ENCODE results near the gene FRAS1. TPM values are rescaled to one million over a fixed set of nuclear protein-coding genes. Genes with fewer than 3 reads are reported as not detected.

Gene FRAS1
- total RNA-seq, 1 experiment from 2014 or later, result 13.1 TPM

DNA sequence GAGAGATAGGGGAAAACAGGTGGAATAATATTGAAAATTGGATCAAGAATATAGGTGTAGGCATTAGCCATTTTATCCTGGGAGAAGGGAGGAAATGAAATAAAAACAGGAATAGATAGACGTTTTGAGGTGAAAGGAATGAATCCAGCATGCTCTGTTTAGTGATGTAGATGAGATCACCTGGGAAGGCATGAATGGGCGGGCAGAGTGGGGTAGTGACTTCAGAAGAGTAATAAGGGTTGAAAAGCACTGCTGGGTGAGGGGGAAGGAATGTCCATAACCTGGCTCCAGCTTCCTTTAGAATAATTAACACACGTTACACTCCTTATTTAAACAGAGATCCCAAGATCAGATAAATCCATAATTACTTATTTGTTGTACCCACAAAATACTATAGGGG lies 303.3 kb downstream of the FRAS1 start:
- ChIA-PET POLR2A (ENCODE audit: unreplicated experiment) (no interaction called here), CTCF (no interaction called here)
- no peak for TF ChIP-seq EZH2 (IDR thresholded peaks at IDR 0.05; ENCODE audit: low read depth)
- TF ChIP-seq, protein P1, sequence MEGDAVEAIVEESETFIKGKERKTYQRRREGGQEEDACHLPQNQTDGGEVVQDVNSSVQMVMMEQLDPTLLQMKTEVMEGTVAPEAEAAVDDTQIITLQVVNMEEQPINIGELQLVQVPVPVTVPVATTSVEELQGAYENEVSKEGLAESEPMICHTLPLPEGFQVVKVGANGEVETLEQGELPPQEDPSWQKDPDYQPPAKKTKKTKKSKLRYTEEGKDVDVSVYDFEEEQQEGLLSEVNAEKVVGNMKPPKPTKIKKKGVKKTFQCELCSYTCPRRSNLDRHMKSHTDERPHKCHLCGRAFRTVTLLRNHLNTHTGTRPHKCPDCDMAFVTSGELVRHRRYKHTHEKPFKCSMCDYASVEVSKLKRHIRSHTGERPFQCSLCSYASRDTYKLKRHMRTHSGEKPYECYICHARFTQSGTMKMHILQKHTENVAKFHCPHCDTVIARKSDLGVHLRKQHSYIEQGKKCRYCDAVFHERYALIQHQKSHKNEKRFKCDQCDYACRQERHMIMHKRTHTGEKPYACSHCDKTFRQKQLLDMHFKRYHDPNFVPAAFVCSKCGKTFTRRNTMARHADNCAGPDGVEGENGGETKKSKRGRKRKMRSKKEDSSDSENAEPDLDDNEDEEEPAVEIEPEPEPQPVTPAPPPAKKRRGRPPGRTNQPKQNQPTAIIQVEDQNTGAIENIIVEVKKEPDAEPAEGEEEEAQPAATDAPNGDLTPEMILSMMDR (conservative IDR thresholded peaks at IDR 0.05), result no peak

DNA sequence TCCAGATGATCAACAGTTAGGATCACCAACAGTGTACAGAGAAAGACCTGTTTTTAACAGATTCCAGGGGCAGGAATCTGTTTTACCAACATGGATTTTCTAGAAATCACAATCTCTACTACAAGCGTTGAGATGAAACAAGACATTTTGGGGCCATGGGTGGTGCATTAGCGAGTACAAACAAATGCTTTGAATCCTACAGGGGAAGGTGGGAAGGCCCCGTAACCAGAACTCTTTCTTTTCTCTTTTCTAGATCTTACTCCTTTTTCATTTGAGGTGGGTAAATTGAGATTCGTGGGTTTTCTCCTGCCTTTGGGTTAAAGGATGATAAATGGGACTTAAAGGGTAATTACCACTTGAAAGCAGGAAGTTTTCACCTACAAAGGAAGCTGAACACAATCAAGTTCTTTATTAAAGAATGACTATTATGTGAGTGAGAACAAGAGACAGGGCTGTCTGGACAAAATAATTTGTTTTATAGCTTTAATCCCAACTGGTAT lies 304.5 kb downstream of the FRAS1 start:
- intact Hi-C loops (cut with micrococcal nuclease; ENCODE audit: unreplicated experiment), result no loop called here
- BruUV-seq (replicated peaks), result no TSS peak
- Histone ChIP-seq H3K4me3 (no peak overlapping the region), H3K9me2 (ENCODE audit: insufficient read depth) (no peaks in the 10 kb centered on the region), H3K79me2 (ENCODE audit: low read depth) (no peaks in the 10 kb centered on the region), H3K27me3 (ENCODE audit: insufficient read depth, low read depth) (no peaks in the 10 kb centered on the region), H3K4me2 (no peak overlapping the region), H4K20me1 (ENCODE audit: insufficient read depth) (no peaks in the 10 kb centered on the region), H3K4me1 (replicated peaks; ENCODE audit: insufficient read depth) (no peaks in the 10 kb centered on the region), H3K36me3 (ENCODE audit: low read depth) (no peaks in the 10 kb centered on the region), H2AFZ (no peak overlapping the region), H3K9me3 (ENCODE audit: insufficient read depth, low read depth) (no peaks in the 10 kb centered on the region), H3K27ac (no peak overlapping the region), H3F3A (ENCODE audit: insufficient read depth, low read depth) (no peaks in the 10 kb centered on the region)
- POLR2A ChIA-PET (ENCODE audit: unreplicated experiment), result no interaction called here
- TF ChIP-seq, protein P1 (conservative IDR thresholded peaks at IDR 0.05), result no peak
- no peak for TF ChIP-seq EZH2 (IDR thresholded peaks at IDR 0.05; ENCODE audit: low read depth)
- no peak for DNase-seq
- CTCF ChIA-PET, result no interaction called here

More for the DNA sequence above, 303.3 kb downstream of the FRAS1 start:
- H3K79me2 ChIP-seq (ENCODE audit: low read depth), result no peaks in the 10 kb centered on the region
- H3K4me3 ChIP-seq, result no peak overlapping the region
- no TSS peak for BruUV-seq (replicated peaks)
- H3K4me1 ChIP-seq (replicated peaks; ENCODE audit: insufficient read depth), result no peaks in the 10 kb centered on the region
- no peaks in the 10 kb centered on the region for H4K20me1 ChIP-seq (ENCODE audit: insufficient read depth)
- H3K27me3 ChIP-seq (ENCODE audit: insufficient read depth, low read depth), result no peaks in the 10 kb centered on the region
- H3K27ac ChIP-seq, result no peak overlapping the region
- H3F3A ChIP-seq (ENCODE audit: insufficient read depth, low read depth), result no peaks in the 10 kb centered on the region
- DNase-seq, result no peak
- H2AFZ ChIP-seq, result no peak overlapping the region
- no peaks in the 10 kb centered on the region for H3K36me3 ChIP-seq (ENCODE audit: low read depth)
- no peaks in the 10 kb centered on the region for H3K9me2 ChIP-seq (ENCODE audit: insufficient read depth)
- no peaks in the 10 kb centered on the region for H3K9me3 ChIP-seq (ENCODE audit: insufficient read depth, low read depth)
- no peak overlapping the region for H3K4me2 ChIP-seq
- intact Hi-C loops (cut with micrococcal nuclease; ENCODE audit: unreplicated experiment), result no loop called here

DNA sequence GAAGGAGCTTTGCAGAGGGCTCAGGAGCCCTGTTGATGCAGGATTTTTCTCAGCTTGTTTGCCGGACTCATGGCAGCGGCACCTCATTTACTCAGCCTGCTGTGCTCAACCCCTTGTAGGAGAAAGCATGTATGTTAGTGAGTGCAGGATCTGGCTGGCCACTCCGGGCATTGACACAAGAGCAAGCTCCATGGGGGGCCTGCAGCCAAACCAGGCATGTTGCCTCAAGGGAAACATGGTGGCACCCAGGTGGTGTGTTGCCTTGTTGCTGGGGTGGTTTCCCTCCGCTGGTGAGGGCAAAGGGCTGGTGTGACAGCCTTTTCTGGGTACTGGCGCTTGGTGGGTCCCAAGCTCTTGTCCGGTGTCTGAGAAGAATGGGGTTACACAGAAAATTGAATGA lies 305.2 kb downstream of the FRAS1 start:
- H3K4me1 ChIP-seq (replicated peaks; ENCODE audit: insufficient read depth), result no peaks in the 10 kb centered on the region
- H3K9me3 ChIP-seq (ENCODE audit: insufficient read depth, low read depth), result no peaks in the 10 kb centered on the region
- no peaks in the 10 kb centered on the region for H3F3A ChIP-seq (ENCODE audit: insufficient read depth, low read depth)
- ChIA-PET POLR2A (ENCODE audit: unreplicated experiment) (no interaction called here), CTCF (no interaction called here)
- H3K4me2 ChIP-seq, result no peak overlapping the region
- no peaks in the 10 kb centered on the region for H3K9me2 ChIP-seq (ENCODE audit: insufficient read depth)
- H3K79me2 ChIP-seq (ENCODE audit: low read depth), result no peaks in the 10 kb centered on the region
- H3K36me3 ChIP-seq (ENCODE audit: low read depth), result no peaks in the 10 kb centered on the region
- no peaks in the 10 kb centered on the region for H3K27me3 ChIP-seq (ENCODE audit: insufficient read depth, low read depth)
- TF ChIP-seq, protein P1 (conservative IDR thresholded peaks at IDR 0.05), result no peak
- no peak for TF ChIP-seq EZH2 (IDR thresholded peaks at IDR 0.05; ENCODE audit: low read depth)
- no peak for DNase-seq
- H3K4me3 ChIP-seq, result no peak overlapping the region
- intact Hi-C loops (cut with micrococcal nuclease; ENCODE audit: unreplicated experiment), result no loop called here
- BruUV-seq (replicated peaks), result no TSS peak
- no peaks in the 10 kb centered on the region for H4K20me1 ChIP-seq (ENCODE audit: insufficient read depth)
- H3K27ac ChIP-seq, result no peak overlapping the region
- H2AFZ ChIP-seq, result no peak overlapping the region
